Neuronal stem cell (in vitro differentiated cells): ENCODE measurements around the gene GRIK2.

ENCODE experiments used
- DNase-seq: peaks from one replicate; pipeline ENCODE4 v3.0.0-alpha.2; 2013; ENCODE audit warnings: low spot score
- H2AFZ ChIP-seq: one replicate; pipeline ENCODE4 v1.6.1; 2013; ENCODE audit warnings: mild to moderate bottlenecking, low read length, inconsistent platforms
- H2AK5ac ChIP-seq: 2 replicates; pipeline ENCODE4 v1.6.1; 2013; ENCODE audit warnings: low read depth, mild to moderate bottlenecking, inconsistent platforms, low read length, moderate library complexity, mixed read lengths
- H2BK120ac ChIP-seq: 2 replicates; pipeline ENCODE4 v1.6.1; 2013; ENCODE audit warnings: low read depth, mild to moderate bottlenecking, inconsistent platforms, low read length, moderate library complexity, mixed read lengths
- H2BK12ac ChIP-seq: one replicate; pipeline ENCODE4 v1.6.1; 2013; ENCODE audit warnings: low read length, inconsistent platforms
- H2BK15ac ChIP-seq: 2 replicates; pipeline ENCODE4 v1.6.1; 2013; ENCODE audit warnings: mild to moderate bottlenecking, low read length, inconsistent platforms, mixed read lengths
- H2BK5ac ChIP-seq: one replicate; pipeline ENCODE4 v1.6.1; 2013; ENCODE audit warnings: inconsistent platforms, mild to moderate bottlenecking, low read length, moderate library complexity
- H3K14ac ChIP-seq: one replicate; pipeline ENCODE4 v1.6.1; 2013; ENCODE audit warnings: low read length, inconsistent platforms
- H3K18ac ChIP-seq: 2 replicates; pipeline ENCODE4 v1.6.1; 2013; ENCODE audit warnings: low read length, inconsistent platforms
- H3K23ac ChIP-seq: 2 replicates; pipeline ENCODE4 v1.6.1; 2013; ENCODE audit warnings: low read depth, mild to moderate bottlenecking, mixed read lengths, low read length, inconsistent platforms; ENCODE audit not compliant: poor library complexity
- H3K27ac ChIP-seq: replicated peaks from 3 replicates; pipeline ENCODE4 v1.5.1; 2013; ENCODE audit warnings: low read length, inconsistent platforms
- H3K27me3 ChIP-seq, 3 experiments: 2 replicates each; pipeline ENCODE4 v1.6.1; 2013; ENCODE audit warnings: low read length in 3 of 3, mild to moderate bottlenecking in 2 of 3, inconsistent platforms in 1 of 3, low read depth in 1 of 3, mixed read lengths in 1 of 3, moderate library complexity in 1 of 3; ENCODE audit not compliant: control insufficient read depth in 3 of 3, insufficient read depth in 3 of 3
- H3K36me3 ChIP-seq, 2 donors: replicated peaks in 1 of 2; 2 replicates each; pipeline ENCODE4 v1.6.1; 2013; ENCODE audit warnings: low read length in 2 of 2; ENCODE audit not compliant: control insufficient read depth in 2 of 2, insufficient read depth in 2 of 2
- H3K4ac ChIP-seq: 2 replicates; pipeline ENCODE4 v1.6.1; 2013; ENCODE audit warnings: inconsistent platforms, mild to moderate bottlenecking, low read length, moderate library complexity
- H3K4me1 ChIP-seq, 2 donors: 1 replicate in 1 of 2; 2 replicates in 1 of 2; pipeline ENCODE4 v1.6.1; 2013; ENCODE audit warnings: low read length in 2 of 2, low read depth in 1 of 2; ENCODE audit not compliant: control insufficient read depth in 2 of 2, insufficient read depth in 1 of 2
- H3K4me2 ChIP-seq: one replicate; pipeline ENCODE4 v1.6.1; 2013; ENCODE audit warnings: mild to moderate bottlenecking, low read length, inconsistent platforms; ENCODE audit not compliant: insufficient read depth, poor library complexity, severe bottlenecking
- H3K4me3 ChIP-seq, 2 donors: 2 replicates each; pipeline ENCODE4 v1.5.1; 2013; ENCODE audit warnings: low read length in 2 of 2, mild to moderate bottlenecking in 2 of 2, inconsistent platforms in 1 of 2, moderate library complexity in 1 of 2
- H3K79me1 ChIP-seq: one replicate; pipeline ENCODE4 v1.6.1; 2013; ENCODE audit warnings: low read depth, mild to moderate bottlenecking, inconsistent platforms, low read length, moderate library complexity
- H3K9ac ChIP-seq: one replicate; pipeline ENCODE4 v1.6.1; 2013; ENCODE audit warnings: mild to moderate bottlenecking, low read depth, low read length, inconsistent platforms; ENCODE audit not compliant: poor library complexity
- H3K9me3 ChIP-seq, 2 donors: replicated peaks in 1 of 2; 2 replicates each; pipeline versions ENCODE3 to v1.6.1; 2013; ENCODE audit warnings: low read length in 2 of 2, mild to moderate bottlenecking in 2 of 2, inconsistent platforms in 1 of 2, low read depth in 1 of 2, mixed read lengths in 1 of 2, moderate library complexity in 1 of 2; ENCODE audit not compliant: control insufficient read depth in 2 of 2, insufficient read depth in 1 of 2
- H4K8ac ChIP-seq: one replicate; pipeline ENCODE4 v1.6.1; 2013; ENCODE audit warnings: low read depth, mild to moderate bottlenecking, inconsistent platforms, low read length, moderate library complexity
- H4K91ac ChIP-seq: one replicate; pipeline ENCODE4 v1.6.1; 2013; ENCODE audit warnings: low read length, low read depth, mild to moderate bottlenecking, inconsistent platforms; ENCODE audit not compliant: poor library complexity
- WGBS, 2 donors: extraction: QIAGEN DNeasy Blood & Tissue Kit; methylation state at CpG; one replicate each; pipeline ENCODE4 v1.1.7; 2013; ENCODE audit warnings: missing lambda C conversion rate in 2 of 2, mixed read lengths in 1 of 2; ENCODE audit not compliant: insufficient read length in 2 of 2, insufficient replicate concordance in 1 of 2; ENCODE audit errors: extremely low coverage in 2 of 2; 5-methylcytosine and 5-hydroxymethylcytosine counted together

GRIK2 gene

DNA sequence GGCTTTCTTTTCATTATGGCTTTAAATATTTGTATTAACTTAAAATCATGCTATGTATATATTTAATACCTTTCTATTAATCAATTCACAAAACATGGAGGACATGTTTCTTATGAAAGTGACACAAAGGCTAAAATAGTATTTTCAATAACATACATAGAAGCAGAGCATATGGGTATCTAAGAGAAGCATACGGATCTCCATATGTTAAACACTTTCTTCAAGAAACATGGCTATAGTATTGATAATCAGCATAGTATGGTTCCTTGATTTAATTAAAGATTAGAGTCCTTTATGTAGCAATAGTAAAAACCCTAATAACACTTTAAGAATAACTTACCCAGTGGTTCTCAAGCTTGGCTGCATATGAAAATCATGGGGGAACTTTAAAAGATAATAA is 58.5 kb downstream of the GRIK2 start:
- Histone ChIP-seq H2AK5ac (no peak overlapping the region), H3K4ac (no peak overlapping the region), H3K36me3 (no peaks in the 10 kb centered on the region), H3K4me2 (no peak overlapping the region), H2BK120ac (no peak overlapping the region), H3K9me3 (no peaks in the 10 kb centered on the region), H2BK5ac (no peak overlapping the region), H3K18ac (no peak overlapping the region), H3K27ac (no peak overlapping the region), H3K4me3 (no peak overlapping the region), H4K91ac (no peak overlapping the region), H2BK12ac (no peak overlapping the region), H3K23ac (no peak overlapping the region), H3K4me1 (peaks cover 0 to 3% of the 10 kb centered on the region in 2 donors), H2AFZ (no peak overlapping the region), H4K8ac (no peak overlapping the region), H2BK15ac (no peak overlapping the region), H3K27me3 (no peaks in the 10 kb centered on the region), H3K9ac (no peak overlapping the region), H3K14ac (no peak overlapping the region), H3K79me1 (no peaks in the 10 kb centered on the region)
- no CpG with 5 or more reads among the region's 1 CpG for WGBS, 2 donors
- no peak for DNase-seq

DNA sequence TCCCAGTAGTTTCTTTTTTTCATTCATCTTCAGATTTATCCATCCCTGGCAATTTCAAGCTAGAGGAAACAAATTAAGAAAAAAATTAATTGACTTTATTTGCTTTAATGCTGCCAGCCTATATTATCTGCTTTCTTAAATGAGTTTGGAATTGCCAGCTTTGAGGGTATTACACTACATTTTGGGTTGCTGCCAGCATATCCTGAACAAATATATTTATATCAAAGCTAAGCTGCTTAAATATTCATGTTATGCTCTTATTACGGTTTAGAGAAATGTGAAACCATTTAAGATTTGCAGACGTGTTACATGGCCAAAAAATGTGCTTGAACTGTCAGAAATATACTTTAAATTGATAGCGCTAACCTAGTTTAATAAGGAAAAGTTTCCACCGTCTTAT is 59.7 kb downstream of the GRIK2 start:
- Histone ChIP-seq H2BK15ac (no peak overlapping the region), H3K4me3 (no peak overlapping the region), H2BK120ac (no peak overlapping the region), H3K4ac (no peak overlapping the region), H3K4me1 (peaks cover 0 to 3% of the 10 kb centered on the region in 2 donors), H2AFZ (no peak overlapping the region), H3K79me1 (no peaks in the 10 kb centered on the region), H3K27ac (no peak overlapping the region), H4K91ac (no peak overlapping the region), H4K8ac (no peak overlapping the region), H3K4me2 (no peak overlapping the region), H3K14ac (no peak overlapping the region), H2BK5ac (no peak overlapping the region), H3K18ac (no peak overlapping the region), H3K9ac (no peak overlapping the region), H2AK5ac (no peak overlapping the region), H3K27me3 (no peaks in the 10 kb centered on the region), H2BK12ac (no peak overlapping the region), H3K36me3 (no peaks in the 10 kb centered on the region), H3K9me3 (no peaks in the 10 kb centered on the region), H3K23ac (no peak overlapping the region)
- DNase-seq, result no peak
- WGBS, 2 donors, result no CpG with 5 or more reads among the region's 4 CpGs

DNA sequence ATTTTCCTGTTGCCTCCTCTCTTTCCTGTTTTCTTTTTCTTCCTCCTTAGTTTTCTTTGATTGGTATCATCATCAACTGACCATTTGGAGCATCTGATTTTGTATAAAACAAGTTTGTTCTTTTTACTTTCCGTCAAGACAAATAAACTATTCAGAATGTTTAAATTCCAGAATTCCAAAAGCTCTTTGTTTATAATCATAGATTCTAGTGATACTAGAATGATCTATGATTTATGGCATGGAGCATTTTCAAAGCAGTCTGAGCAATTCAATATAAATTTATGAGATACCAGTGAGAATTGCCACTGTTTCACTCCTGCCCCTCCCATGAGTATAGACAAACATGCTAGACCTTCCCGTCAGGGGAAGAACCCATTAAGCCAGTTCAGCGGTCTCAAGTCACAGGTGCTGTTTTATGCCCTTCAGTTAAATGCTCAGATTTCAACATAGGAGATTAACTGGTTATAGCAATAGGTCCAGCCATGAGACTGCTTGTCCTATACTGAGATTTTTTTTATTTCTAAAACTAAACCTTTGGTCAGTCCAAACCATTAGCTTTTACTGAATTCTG is 60.7 kb downstream of the GRIK2 start:
- Histone ChIP-seq H3K27me3 (no peaks in the 10 kb centered on the region), H3K4me2 (no peak overlapping the region), H2AFZ (no peak overlapping the region), H4K8ac (no peak overlapping the region), H3K4me1 (peaks cover 0 to 3% of the 10 kb centered on the region in 2 donors), H3K9ac (no peak overlapping the region), H3K27ac (no peak overlapping the region), H2BK120ac (no peak overlapping the region), H3K14ac (no peak overlapping the region), H3K9me3 (no peaks in the 10 kb centered on the region), H2BK12ac (no peak overlapping the region), H3K79me1 (no peaks in the 10 kb centered on the region), H3K4ac (no peak overlapping the region), H3K4me3 (no peak overlapping the region), H2BK15ac (no peak overlapping the region), H3K36me3 (no peaks in the 10 kb centered on the region), H3K18ac (no peak overlapping the region), H2BK5ac (no peak overlapping the region), H2AK5ac (no peak overlapping the region), H3K23ac (no peak overlapping the region), H4K91ac (no peak overlapping the region)
- no peak for DNase-seq
- WGBS, 2 donors, result no CpG with 5 or more reads among the region's 3 CpGs

- Histone ChIP-seq H3K4me2 (no peak overlapping the region), H3K18ac (no peak overlapping the region), H4K8ac (no peak overlapping the region), H3K9me3 (peaks cover 0 to 2% of the 10 kb centered on the region in 2 donors), H2BK12ac (no peak overlapping the region), H2BK15ac (no peak overlapping the region), H3K4me1 (peaks cover 0 to 3% of the 10 kb centered on the region in 2 donors), H3K23ac (no peak overlapping the region), H3K27me3 (no peaks in the 10 kb centered on the region), H3K14ac (no peak overlapping the region), H3K79me1 (no peaks in the 10 kb centered on the region), H3K4ac (no peak overlapping the region), H4K91ac (no peak overlapping the region), H3K36me3 (no peaks in the 10 kb centered on the region), H2BK120ac (no peak overlapping the region), H3K27ac (no peak overlapping the region), H3K9ac (no peak overlapping the region), H3K4me3 (no peak overlapping the region), H2AK5ac (no peak overlapping the region), H2AFZ (no peak overlapping the region), H2BK5ac (no peak overlapping the region)
- no peak for DNase-seq
- no CpG with 5 or more reads among the region's 2 CpGs for WGBS, 2 donors
These were observed 64.8 kb downstream of the GRIK2 start for GRCh38 chr6:101458336-101458735.
